Gastrocnemius medialis (tissue), 4 donors: ENCODE measurements around the gene ROCK1.

Experiments
- CTCF ChIP-seq, 5 experiments: fragments of 450-650 bp in 3 of 5; fragments of 200-600 bp in 2 of 5; sonication (generic) in 2 of 5; IDR thresholded peaks in 4 of 5; conservative IDR thresholded peaks in 1 of 5; 1 replicate in 4 of 5; 2 replicates in 1 of 5; pipeline ENCODE4 v1.5.1; 2016 to 2019; ENCODE audit warnings: antibody characterized with exemption in 5 of 5, mild to moderate bottlenecking in 3 of 5, moderate library complexity in 3 of 5
- POLR2A ChIP-seq, 2 donors: fragments of 450-650 bp; IDR thresholded peaks; one replicate each; pipeline ENCODE4 v1.6.1; 2017; ENCODE audit warnings: antibody characterized with exemption in 2 of 2, mild to moderate bottlenecking in 2 of 2, moderate library complexity in 2 of 2

- TF ChIP-seq CTCF (IDR thresholded peaks at IDR 0.05 in 4 of 5, conservative IDR thresholded peaks at IDR 0.05 in 1 of 5): no peak
- no peak for TF ChIP-seq POLR2A (IDR thresholded peaks at IDR 0.05)
These were observed 27.0 kb downstream of the ROCK1 start for GRCh38 chr18:21084511-21085078.
